Measurements from ENCODE around the gene LBX2.

Gene LBX2

DNA sequence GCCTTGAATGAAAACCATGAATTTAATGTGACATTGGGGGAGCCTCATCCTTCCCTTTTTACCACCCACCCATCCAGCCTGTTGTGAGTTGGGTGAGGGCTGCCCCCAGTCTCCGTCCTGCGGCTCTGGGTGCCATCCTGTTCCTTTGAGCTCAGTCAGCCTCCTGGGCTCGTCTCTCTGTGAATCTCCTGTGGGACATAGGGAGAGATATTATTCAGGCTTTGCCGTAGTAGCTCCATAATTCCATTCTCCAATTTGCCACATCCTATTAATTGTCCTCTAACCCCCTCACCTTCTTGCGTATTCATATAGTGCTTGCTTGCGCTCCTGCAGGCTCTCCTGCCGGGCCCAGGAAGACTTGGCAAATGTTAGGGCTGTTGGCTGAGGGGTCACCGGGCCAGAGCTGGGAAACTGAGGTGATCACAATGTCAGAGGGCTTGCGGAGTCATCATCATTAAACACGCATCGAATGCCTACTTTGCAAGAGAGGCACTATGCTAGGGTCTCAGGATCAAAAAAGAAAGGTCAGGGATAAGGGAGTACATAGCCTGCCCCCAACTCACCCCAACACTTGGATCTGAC lies 27.3 kb upstream of the LBX2 start:
- no peak for DNase-seq (ENCODE audit: low read depth in 4 of 4, low spot score in 1 of 4)

DNA sequence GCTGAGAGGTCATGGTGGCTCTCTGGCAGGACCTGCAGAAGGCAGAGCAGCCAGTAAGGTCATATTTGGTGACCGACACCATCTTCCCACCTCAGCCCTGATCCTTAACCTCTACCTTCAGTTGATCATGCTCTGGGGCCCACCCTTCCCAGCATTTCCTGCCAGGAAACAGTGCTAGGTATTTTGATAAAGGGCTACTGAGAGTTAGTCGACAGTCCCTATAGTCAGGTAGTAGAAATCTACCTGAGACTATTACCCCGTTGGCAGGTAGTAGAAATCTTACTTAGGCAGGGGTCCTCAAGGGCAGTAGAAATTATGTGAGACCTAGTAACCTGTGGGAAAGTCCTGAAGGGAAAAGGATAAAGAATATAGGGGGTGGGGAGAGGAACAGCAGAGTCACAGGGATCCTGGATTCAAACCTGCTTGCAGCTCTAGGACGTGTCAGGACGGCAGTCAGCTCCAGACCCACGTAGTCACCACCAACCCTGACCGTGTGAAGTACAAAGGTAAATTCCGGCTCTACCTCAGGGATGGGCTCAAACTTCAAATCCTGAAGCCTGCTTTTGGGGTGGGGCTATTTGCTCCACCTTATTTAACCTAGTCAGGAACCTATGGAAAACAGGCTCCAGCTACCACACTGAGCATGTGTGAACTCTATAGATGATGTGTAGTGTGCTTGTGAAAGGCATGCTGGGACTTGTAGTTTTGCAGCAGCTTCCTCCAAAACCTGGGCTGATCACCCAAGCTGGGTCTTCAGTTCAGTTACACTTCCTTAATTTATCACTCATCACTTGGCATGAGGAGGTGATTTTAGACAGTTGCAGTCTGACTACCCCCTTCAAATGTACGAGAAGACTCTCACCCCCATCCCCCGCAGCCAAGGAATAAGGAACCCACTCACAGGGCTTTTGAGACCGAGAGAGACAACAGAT lies 26.6 kb upstream of the LBX2 start, which contains the start of gene DQX1:
DQX1 (minus strand) TSS at position 515 of the 932 bp plus-strand sequence; CDS start at position 13, 502 bp downstream.
- no peak for DNase-seq (ENCODE audit: low read depth in 4 of 4, low spot score in 1 of 4)

DNA sequence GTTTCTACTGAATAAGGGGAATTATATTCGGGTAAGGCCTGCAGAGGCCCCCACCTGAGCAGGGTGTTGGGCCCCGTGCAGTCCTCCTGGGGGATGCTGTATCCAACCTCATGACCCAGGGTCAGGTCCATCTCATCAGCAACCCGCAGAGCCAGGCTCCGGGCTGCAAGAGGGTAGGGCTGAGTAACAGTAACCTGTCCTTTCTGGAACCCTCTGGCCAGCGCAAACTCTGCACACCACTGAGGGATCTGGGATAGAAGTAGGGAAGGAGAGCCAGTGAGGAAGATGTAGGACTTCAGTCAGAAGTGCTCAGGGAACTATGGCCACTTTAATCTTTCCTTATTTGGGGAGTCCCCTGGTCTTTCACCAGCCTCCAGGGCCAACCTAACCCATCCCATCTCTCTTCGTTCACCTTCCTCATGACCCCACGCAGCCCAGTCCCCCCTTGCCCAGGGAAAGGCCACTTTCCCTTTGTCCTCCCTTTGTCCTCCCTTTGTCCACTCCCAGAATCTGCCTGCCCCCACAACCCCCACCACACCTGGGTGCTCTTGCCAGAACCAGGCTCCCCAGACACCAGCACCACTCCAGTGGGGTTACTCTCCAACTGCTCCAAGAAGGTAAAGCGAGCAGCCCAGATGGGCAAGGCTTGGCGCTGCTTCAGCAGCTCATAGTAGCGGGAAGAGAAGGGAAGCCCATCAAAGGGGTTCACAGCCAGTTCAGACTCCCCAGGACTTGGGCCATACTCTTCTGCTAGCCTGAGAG lies 25.7 kb upstream of the LBX2 start:
- no peak for DNase-seq (ENCODE audit: low read depth in 4 of 4, low spot score in 1 of 4)

DNA sequence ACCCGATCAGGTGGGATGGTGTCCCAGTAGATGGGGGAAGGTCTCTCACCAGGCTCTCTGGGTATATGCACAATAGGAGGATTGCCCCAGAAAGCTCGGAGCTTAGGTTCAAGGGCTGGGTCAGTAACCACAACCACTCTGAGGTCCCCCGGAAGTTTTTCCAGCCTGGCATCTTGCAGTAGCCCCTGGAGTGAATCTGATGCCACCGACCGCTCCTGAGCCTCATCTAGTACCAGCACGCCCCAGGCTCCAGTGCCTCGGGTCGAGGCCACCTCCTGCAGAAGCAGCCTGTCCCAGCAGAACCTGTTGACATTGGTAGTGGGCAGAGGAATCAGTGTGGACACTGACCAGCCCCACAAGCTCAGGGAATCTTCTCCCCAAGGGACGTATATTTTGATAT lies 24.6 kb upstream of the LBX2 start:
- no peak for DNase-seq (ENCODE audit: low read depth in 4 of 4, low spot score in 1 of 4)

DNA sequence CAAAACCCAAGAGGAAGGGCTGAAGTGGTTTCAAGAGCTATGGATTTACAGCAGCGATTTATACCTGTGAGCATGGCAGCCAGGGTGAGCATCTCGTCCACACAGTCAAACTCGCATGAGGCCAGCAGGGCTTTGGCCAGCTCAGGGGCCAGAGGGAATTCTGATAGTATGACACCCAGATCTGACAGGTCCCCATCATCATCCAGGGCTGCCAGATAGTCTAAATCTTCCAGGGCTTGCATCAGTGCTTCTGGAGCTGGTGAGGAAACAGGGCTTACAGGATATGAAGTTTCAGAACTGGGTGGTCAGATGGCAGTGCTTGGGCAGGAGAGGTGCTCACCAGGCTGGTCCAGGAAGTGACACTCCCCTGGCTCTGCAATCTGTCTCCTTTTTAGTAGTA lies 23.1 kb upstream of the LBX2 start:
- DNase-seq (ENCODE audit: low read depth in 4 of 4, low spot score in 1 of 4) = no peak

DNA sequence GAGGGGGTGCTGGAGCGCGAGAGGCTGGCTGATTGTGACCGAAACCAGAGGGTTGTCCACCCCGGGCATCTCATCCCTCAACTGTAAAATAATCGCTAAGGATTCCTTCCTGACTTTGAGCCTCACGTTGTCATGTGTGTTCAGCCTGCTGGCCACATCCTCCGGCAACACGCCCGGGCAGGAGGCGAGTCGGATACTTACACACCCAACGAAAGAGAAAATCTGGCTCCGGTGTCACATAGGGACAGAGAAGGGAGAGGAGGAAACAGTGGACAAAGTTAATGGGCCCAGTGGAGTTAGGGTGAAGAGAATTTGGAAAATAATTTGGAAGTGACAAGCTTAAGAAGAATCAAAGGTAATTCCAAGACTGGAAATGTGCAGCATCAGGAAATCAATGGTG lies 17.2 kb upstream of the LBX2 start:
- no peak for DNase-seq (ENCODE audit: low read depth in 4 of 4, low spot score in 1 of 4)

DNA sequence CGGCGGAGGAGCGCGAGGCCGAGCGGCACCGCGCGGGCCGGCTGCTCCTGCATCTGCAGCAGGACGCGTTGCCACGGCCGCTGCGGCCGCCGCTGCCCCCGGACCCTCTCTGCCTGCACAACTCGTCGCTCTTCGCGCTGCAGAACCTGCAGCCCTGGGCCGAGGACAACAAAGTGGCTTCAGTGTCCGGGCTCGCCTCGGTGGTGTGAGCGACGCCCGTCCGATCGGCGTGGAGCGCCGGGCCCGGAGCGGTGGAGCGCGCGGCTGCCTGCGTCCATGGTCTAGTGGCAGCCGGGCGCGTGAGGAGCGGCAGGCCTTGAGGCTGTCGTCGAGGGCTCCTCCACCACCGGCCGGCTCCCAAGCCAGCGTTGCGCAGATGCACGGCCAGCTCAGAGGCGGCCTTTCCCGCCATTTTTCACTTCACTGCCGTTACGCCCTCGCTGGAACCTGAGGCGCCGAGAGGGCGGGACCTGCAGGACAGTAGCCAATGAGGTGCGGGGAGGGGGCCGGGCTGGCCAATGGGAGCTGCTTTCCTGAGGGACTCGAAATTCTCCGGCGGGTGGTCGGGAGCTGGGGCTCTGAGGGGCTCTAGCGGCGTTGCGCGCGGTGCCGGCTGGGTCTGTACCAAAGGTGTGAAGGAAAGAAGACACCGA lies 16.7 kb upstream of the LBX2 start:
- DNase-seq (ENCODE audit: low read depth in 4 of 4, low spot score in 1 of 4) = peak in 2 of 4 experiments; percentile 66 to 72

DNA sequence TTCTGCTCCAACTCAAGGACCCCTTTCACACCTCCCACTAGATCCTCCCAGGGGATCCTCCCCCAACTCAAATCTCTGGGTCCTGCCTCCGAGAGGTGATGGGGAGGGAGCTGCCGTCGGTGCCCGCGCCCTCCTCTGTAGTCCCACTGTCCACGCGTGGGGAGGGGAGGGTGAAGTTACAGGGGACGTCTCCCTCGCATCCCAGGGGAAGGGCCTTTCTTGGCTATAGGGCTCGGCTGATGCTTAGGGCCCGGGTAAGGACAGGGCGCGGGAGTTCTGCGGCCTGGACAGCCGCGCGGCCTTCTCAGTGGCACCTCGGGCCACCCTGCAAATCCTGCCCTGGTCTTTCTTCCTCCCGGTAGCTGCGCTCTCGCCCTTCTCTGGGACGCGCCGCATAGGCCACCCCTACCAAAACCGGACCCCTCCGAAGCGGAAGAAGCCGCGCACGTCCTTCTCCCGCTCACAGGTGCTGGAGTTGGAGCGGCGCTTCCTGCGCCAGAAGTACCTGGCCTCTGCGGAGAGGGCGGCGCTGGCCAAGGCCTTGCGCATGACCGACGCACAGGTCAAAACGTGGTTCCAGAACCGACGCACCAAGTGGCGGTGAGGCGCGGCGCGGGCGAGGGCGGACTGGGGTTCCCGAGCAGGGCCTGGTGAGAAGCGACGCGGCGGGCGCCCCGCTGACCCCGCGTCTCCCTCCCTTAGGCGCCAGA lies 16.0 kb upstream of the LBX2 start:
- DNase-seq (ENCODE audit: low read depth in 4 of 4, low spot score in 1 of 4) = no peak

DNA sequence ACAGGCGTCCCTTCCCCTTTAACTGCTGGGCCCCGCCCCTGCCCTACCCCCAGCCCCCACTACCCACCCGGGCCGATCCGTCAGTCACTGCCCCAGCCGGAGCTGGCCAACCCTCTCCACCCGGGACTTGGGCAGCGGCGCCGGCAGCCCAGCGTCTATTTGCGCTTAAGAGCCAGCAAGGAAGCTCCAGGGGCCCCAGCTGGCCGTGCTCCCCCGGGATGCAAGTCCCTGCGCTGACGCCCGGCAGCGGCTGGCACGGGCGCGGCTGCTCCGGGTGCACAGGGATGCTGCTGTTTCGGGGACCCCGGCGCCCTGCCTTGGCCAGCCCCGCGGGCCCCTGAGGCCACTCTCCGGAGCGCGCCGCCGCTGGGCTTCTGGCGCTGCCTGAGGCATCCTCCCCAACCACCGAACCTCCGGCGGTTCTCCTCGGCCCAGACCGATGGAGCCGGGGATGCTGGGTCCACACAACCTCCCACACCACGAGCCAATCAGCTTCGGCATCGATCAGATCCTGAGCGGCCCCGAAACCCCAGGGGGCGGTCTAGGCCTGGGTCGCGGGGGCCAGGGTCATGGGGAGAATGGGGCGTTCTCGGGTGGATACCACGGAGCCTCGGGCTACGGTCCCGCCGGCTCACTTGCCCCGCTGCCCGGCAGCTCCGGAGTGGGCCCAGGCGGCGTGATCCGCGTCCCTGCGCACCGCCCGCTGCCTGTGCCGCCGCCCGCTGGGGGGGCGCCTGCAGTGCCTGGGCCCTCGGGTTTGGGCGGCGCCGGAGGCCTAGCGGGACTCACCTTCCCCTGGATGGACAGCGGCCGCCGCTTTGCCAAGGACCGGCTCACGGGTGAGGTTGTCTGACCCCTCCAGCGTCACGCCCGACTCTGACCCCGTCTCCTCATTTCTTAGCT lies 15.2 kb upstream of the LBX2 start, which contains the start of gene TLX2:
TLX2 (plus strand) TSS at position 83 of the 903 bp plus-strand sequence; CDS start at position 440, 357 bp downstream.
- no peak for DNase-seq (ENCODE audit: low read depth in 4 of 4, low spot score in 1 of 4)

DNA sequence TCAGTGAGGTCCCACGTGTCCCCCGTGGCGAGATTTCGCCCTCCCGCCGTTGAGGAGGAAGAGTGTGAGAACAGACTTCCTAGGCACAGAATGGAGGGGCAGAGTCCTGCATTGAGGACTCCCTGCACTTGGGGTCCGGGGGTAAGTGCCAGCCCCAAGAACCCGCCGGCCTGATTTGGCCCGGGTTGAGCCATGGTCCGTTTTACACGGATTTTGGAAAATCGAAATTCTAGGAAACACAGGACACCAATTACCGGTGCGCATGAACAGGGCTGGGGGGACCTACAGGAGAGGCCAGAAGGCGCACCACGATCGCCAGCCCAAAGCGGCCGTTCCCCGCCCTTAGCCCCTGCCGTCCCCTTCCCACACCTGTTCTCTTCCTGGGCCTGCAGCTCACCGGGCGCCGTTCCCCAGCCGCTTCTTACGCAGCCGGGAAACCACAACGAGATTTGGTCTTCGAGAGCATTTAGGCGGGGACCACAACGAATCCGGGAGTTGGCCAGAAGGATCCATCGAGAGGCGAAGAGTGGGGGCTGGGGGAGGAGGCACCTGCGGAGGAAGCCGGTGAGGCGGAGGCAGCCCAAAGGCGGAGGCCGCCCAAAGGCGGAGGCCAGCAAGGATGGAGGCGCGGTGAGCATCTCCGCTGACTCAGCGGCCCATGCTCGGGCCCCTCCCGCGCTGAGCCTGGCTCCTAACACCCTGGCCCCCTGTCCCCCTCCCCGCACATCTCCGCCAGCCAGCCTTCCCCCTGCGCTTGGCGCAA lies 14.4 kb upstream of the LBX2 start:
- peak in 1 of 4 experiments; percentile 32 for DNase-seq (ENCODE audit: low read depth in 4 of 4, low spot score in 1 of 4)

DNA sequence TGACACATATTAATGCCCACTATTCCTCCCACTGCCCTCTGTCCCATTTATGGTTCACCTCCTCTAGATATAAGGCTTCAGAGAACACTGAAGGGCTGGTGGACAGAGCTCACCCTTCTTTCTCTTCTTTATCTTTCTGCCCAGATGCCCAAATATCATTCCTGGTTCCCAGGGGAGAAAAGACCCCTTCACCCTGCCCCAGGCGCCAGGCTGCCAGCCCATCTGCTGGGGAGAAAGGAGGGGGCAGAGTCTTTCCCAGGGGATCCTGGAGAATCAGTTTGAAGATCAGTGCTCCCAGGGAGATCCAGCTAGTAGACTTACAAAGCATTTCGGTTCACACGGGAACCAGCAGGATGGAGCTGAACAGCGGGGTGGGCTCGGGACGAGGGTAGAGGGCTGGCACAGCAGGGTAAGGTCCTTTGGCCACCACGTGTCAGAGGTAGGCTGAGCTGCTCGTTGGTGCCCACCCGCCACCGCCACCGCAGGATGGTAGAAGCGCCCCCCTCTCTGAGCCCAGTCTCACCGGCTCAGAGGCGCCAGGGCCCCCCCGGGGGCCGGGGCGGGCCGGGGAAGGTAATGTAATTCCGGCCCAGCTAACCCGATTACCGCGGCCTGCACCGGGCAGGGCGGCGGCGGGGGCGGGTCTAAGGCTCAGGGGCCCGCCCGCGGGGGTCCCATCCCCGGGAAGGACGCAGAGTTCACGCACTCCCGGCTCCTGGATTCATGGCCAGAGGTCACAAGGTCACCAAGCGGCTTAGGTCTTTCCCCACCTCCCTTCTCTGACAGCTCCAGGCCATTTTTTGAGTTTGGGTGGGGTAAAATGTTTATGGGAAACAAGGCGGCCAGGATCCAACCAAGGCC lies 13.6 kb upstream of the LBX2 start:
- no peak for DNase-seq (ENCODE audit: low read depth in 4 of 4, low spot score in 1 of 4)

DNA sequence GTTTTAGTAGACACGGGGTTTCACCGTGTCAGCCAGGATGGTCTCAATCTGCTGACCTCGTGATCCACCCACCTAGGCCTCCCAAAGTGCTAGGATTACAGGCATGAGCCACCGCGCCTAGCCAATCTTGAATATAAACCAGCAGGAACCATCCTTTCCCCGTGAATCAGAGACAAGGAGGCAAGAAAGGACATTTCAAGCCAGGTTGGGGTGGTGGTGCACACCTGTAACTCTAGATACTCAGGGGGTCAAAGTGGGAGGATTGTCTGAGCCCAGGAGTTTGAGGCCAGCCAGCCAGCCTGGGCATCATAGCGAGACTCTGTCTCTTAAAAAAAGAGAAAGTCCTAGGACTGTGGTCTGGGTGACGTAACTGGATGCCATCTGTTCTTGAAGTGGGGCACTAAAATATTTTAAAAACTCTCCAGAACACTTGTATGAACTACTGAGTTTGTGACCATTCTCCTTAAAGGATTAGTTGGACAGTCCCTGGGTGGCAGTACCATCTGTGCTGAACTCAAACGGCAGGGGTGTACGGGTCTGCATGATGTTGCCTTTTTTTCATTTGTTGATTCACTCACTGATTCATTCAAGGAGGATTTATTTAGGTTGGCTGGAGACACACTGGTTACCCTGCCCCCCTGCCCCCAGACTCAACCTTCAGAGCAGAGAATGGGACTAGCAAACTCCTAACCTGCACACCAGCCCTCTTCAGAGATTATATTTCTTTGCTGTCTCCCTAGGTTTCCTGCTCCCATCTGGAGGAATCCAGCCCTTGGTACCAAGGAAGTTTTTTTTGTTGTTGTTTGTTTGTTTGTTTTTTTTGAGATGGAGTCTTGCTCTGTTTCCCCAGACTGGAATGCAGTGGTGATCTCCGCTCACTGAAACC lies 11.9 kb upstream of the LBX2 start:
- no peak for DNase-seq (ENCODE audit: low read depth in 4 of 4, low spot score in 1 of 4)

DNA sequence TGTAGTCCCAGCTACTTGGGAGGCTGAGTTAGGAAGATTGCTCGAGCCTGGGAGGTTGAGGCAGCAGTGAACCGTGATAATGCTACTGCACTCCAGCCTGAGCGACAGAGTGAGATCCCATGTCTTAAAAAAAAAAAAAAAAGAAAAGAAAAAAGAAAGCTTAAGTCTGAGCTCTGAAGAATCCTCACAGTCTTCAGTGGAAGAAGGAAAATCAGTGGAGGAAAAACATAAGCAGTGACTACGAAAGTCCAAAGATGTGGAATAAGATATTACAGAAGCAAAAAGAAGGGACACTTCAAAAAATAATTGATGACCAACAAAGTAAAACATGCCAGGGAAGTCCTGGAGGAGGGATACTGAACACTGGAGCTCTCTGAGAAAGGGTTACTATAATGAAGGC lies 10.9 kb upstream of the LBX2 start:
- DNase-seq (ENCODE audit: low read depth in 4 of 4, low spot score in 1 of 4) = no peak

DNA sequence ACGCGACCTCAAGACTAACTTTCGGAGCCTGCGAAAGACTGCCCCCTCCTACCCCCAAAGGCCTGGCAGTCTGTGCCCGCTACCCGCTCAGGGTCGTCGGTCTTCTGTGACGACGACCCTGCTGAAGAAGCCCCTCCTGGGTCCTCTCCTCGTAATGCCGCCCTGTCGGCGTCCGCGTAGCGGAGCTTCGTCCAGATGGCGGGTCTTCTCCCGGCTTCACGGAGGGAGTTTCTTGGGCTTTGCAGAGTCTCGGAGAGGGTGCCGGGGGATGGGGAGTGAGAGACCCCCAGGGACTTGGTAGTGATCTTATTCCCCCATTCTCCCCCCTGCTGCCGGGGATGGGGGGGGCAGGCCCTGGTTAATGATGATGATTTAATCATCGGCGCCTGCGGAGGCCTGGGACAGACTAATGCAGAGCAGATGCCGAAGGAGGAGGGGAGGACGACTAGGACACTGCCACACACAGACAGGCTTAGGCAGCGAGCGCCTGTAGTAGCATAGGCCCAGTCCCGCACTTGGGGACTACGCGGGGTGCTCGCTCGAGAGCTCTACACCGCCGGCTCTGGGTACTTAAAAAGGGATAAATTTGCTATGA lies 8.6 kb upstream of the LBX2 start:
- no peak for DNase-seq (ENCODE audit: low read depth in 4 of 4, low spot score in 1 of 4)

DNA sequence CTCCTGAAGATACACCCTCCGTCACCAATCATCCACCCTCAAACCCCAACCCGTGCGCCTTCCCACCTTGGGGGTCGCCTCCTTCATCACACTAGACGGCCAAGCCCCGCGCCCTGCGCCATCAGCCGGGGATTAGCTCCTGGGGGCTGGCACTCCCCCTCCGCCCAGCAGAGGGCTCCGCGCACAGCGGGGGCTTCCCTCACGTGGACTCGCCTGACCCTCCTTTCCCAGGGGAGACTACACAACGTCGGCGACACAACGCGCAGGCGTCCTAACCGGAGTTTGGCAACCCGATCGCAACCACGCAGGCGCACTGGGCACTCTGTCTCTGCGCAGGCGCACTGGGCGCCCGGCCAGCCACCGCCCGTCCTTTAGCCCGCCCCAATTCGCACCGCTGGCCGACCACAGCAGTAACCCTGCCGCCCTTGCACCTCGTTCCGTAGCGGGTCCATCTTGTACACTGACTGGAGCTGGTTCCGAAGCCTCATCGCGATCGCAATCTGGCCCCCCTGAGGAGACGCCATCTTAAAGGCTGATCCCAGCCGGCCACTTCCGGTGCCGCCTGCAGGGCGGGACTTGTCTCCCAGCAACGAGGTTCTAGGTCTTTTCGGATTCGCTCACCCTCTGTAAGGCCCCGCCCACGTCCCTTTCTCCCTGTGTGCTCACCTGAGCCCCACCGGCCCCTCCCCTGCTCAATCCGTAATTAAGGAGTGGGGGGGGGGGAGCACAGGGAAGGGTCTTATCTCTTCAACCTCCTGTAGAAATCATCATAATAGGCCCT lies 7.9 kb upstream of the LBX2 start, which contains the start of gene PCGF1:
PCGF1 (minus strand) TSS at position 551 of the 781 bp plus-strand sequence; CDS start at position 524, 27 bp downstream.
- DNase-seq (ENCODE audit: low read depth in 4 of 4, low spot score in 1 of 4) = peak; percentile 98 to 99 (median 99)

Data from stimulated activated CD4-positive, alpha-beta T cell treated with anti-CD3 and anti-CD28 coated beads, Interleukin-1b, Interleukin-23, amount 100 ng/mL, for 24 hours (primary cell).